Caco-2 (cell line): ENCODE results near the gene CRABP2. TPM values are rescaled to one million over a fixed set of nuclear protein-coding genes. Genes with fewer than 3 reads are reported as not detected.

Experiments used
- BruUV-seq: library from RNA; stranded (reverse); fragments of 400-500 nt; replicated peaks from 2 replicates; lab custom pipeline; 2021; lab: Mats Ljungman, UMichigan
- CTCF ChIA-PET: fragments of 300-600 bp; sonication (Branson Sonifier 250); formaldehyde crosslinking; loops from one replicate; lab custom pipeline; 2022; ENCODE audit warnings: antibody characterized with exemption; lab: Charles Lee
- POLR2A ChIA-PET: fragments of 300-600 bp; sonication (Branson Sonifier 250); formaldehyde crosslinking; loops from one replicate; lab custom pipeline; 2022; ENCODE audit warnings: antibody characterized with exemption; lab: Charles Lee
- DNase-seq, 2 experiments: peaks; one replicate each; pipeline versions ENCODE4 v3.0.0 to v3.0.0-alpha.2; 2020 to 2022
- H3K27me3 ChIP-seq: replicated peaks from 2 replicates; pipeline ENCODE4 v1.6.0; 2011; ENCODE audit warnings: low read length; ENCODE audit not compliant: control insufficient read depth, insufficient read depth
- H3K36me3 ChIP-seq: 2 replicates; pipeline ENCODE4 v1.5.1; 2011; ENCODE audit warnings: low read length; ENCODE audit not compliant: control insufficient read depth, insufficient read depth
- H3K4me1 ChIP-seq: fragments of 250-450 bp; sonication (Bioruptor Pico); 2 replicates; pipeline ENCODE4 v1.5.1; 2020; ENCODE audit warnings: mild to moderate bottlenecking
- H3K4me3 ChIP-seq: 2 replicates; pipeline ENCODE4 v1.5.1; 2011; ENCODE audit warnings: low read depth, mild to moderate bottlenecking, control low read depth, low read length
- H3K9me3 ChIP-seq: fragments of 250-450 bp; sonication (Bioruptor Pico); 2 replicates; pipeline ENCODE4 v1.5.1; 2020; ENCODE audit warnings: mild to moderate bottlenecking, moderate library complexity
- H3K27ac Mint-ChIP-seq: one replicate; pipeline ENCODE4 v1.8.0; 2022; ENCODE audit warnings: mixed read lengths; ENCODE audit not compliant: unreplicated experiment
- H3K27me3 Mint-ChIP-seq: one replicate; pipeline ENCODE4 v1.8.0; 2022; ENCODE audit warnings: mixed read lengths; ENCODE audit not compliant: insufficient read depth, unreplicated experiment
- H3K36me3 Mint-ChIP-seq: one replicate; pipeline ENCODE4 v1.8.0; 2022; ENCODE audit warnings: mild to moderate bottlenecking, mixed read lengths; ENCODE audit not compliant: insufficient read depth, unreplicated experiment
- H3K4me1 Mint-ChIP-seq: one replicate; pipeline ENCODE4 v1.8.0; 2022; ENCODE audit warnings: low read depth, mixed read lengths; ENCODE audit not compliant: unreplicated experiment
- H3K4me3 Mint-ChIP-seq: one replicate; pipeline ENCODE4 v1.8.0; 2022; ENCODE audit warnings: mild to moderate bottlenecking, moderate library complexity, mixed read lengths; ENCODE audit not compliant: unreplicated experiment
- H3K9me3 Mint-ChIP-seq: one replicate; pipeline ENCODE4 v1.8.0; 2022; ENCODE audit warnings: mixed read lengths; ENCODE audit not compliant: unreplicated experiment
- intact Hi-C: fragments of 100-400 bp; cut with micrococcal nuclease; formaldehyde crosslinking; loops from one replicate; pipeline ENCODE4 v1.10.0; 2022; ENCODE audit not compliant: unreplicated experiment
- total RNA-seq: library from RNA; stranded (reverse); gene quantifications from 2 replicates; pipeline ENCODE4 v1.2.3, GENCODE V29; 2022
- TF ChIP-seq, protein P1 (sequence below), 2 experiments: fragments of 200-600 bp in 1 of 2; IDR thresholded peaks; 1 replicate in 1 of 2; 2 replicates in 1 of 2; pipeline versions ENCODE4 v1.5.1 to v1.8.0; 2011 to 2022; ENCODE audit warnings: antibody characterized with exemption in 1 of 2, control low read depth in 1 of 2, inconsistent platforms in 1 of 2, low read depth in 1 of 2, low read length in 1 of 2, mild to moderate bottlenecking in 1 of 2, moderate library complexity in 1 of 2; ENCODE audit not compliant: insufficient read depth in 1 of 2, severe bottlenecking in 1 of 2, unreplicated experiment in 1 of 2

Gene CRABP2
- total RNA-seq, 1 experiment from 2014 or later = 27.1 TPM

GRCh38 chr1:156740741-156741480 is 35.5 kb upstream of the CRABP2 start, which contains the start of gene MRPL24:
Gene MRPL24 (minus strand): TSS chr1:156741088. CDS start chr1:156738704, 2,384 bp downstream.
- Histone ChIP-seq H3K9me3 (no peaks in the 10 kb centered on the region), H3K4me3 (peak within 1 kb of the TSS; percentile 62), H3K4me1 (peaks cover 16% of the 10 kb centered on the region), H3K27me3 (no peaks in the 10 kb centered on the region), H3K36me3 (peaks cover 12% of the 10 kb centered on the region)
- TF ChIP-seq, protein P1, sequence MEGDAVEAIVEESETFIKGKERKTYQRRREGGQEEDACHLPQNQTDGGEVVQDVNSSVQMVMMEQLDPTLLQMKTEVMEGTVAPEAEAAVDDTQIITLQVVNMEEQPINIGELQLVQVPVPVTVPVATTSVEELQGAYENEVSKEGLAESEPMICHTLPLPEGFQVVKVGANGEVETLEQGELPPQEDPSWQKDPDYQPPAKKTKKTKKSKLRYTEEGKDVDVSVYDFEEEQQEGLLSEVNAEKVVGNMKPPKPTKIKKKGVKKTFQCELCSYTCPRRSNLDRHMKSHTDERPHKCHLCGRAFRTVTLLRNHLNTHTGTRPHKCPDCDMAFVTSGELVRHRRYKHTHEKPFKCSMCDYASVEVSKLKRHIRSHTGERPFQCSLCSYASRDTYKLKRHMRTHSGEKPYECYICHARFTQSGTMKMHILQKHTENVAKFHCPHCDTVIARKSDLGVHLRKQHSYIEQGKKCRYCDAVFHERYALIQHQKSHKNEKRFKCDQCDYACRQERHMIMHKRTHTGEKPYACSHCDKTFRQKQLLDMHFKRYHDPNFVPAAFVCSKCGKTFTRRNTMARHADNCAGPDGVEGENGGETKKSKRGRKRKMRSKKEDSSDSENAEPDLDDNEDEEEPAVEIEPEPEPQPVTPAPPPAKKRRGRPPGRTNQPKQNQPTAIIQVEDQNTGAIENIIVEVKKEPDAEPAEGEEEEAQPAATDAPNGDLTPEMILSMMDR (IDR thresholded peaks at IDR 0.05; ENCODE audit: insufficient read depth in 1 of 2, low read depth in 1 of 2, low read length in 1 of 2, severe bottlenecking in 1 of 2, unreplicated experiment in 1 of 2) = no peak
- H3K36me3 Mint-ChIP-seq = peaks cover 65% of the 10 kb centered on the region
- ChIA-PET CTCF (interaction anchor here (0.5 to 2.2 kb wide), 12 partner anchors 11 to 187 kb away, joined by 3 to 32 read pairs (median 5); partner anchors contain the start of genes CRABP2, HDGF, ISG20L2 and METTL25B), POLR2A (interaction anchor here (0.5 to 2.6 kb wide), 12 partner anchors 9 to 305 kb away, joined by 3 to 108 read pairs (median 4); partner anchors contain the start of genes HDGF, ISG20L2, METTL25B and NES)
- H3K27ac Mint-ChIP-seq = peak within 1 kb of the TSS; percentile 98
- intact Hi-C loops = loop anchor here (1.0 kb wide), 2 partner anchors 13 to 26 kb away; partner anchors contain the start of genes ISG20L2, METTL25B and PRCC
- peak; percentile 97 to 99 for DNase-seq
- H3K9me3 Mint-ChIP-seq = no peaks in the 10 kb centered on the region
- H3K4me1 Mint-ChIP-seq = peaks cover 24% of the 10 kb centered on the region
- H3K4me3 Mint-ChIP-seq = peak within 1 kb of the TSS; percentile 100
- no TSS peak for BruUV-seq
- no peaks in the 10 kb centered on the region for H3K27me3 Mint-ChIP-seq

- H3K9me3 Mint-ChIP-seq = no peaks in the 10 kb centered on the region
- H3K36me3 ChIP-seq = peaks cover 9% of the 10 kb centered on the region
- TF ChIP-seq, protein P1 (IDR thresholded peaks at IDR 0.05; ENCODE audit: insufficient read depth in 1 of 2, low read depth in 1 of 2, low read length in 1 of 2, severe bottlenecking in 1 of 2, unreplicated experiment in 1 of 2) = no peak
- TSS peak; percentile 5 for BruUV-seq
- peaks cover 20% of the 10 kb centered on the region for H3K4me1 Mint-ChIP-seq
- peak overlapping the region; percentile 62 for H3K4me3 ChIP-seq
- peaks cover 59% of the 10 kb centered on the region for H3K36me3 Mint-ChIP-seq
- no peaks in the 10 kb centered on the region for H3K9me3 ChIP-seq
- POLR2A ChIA-PET = interaction anchor here (0.7 to 2.6 kb wide), 5 partner anchors 8 to 27 kb away, joined by 3 to 108 read pairs (median 26); partner anchors contain the start of genes HDGF, ISG20L2, METTL25B and PRCC
- H3K4me3 Mint-ChIP-seq = peak overlapping the region; percentile 100
- peak overlapping the region; percentile 98 for H3K27ac Mint-ChIP-seq
- intact Hi-C loops = no loop called here
- H3K4me1 ChIP-seq = peaks cover 11% of the 10 kb centered on the region
- H3K27me3 Mint-ChIP-seq = no peaks in the 10 kb centered on the region
- DNase-seq = no peak
- no peaks in the 10 kb centered on the region for H3K27me3 ChIP-seq
- CTCF ChIA-PET = interaction anchor here (1.2 to 2.2 kb wide), 6 partner anchors 11 to 188 kb away, joined by 3 to 32 read pairs (median 12); partner anchors contain the start of genes HDGF, ISG20L2 and METTL25B
Measured at GRCh38 chr1:156740237-156740740, 34.9 kb upstream of the CRABP2 start.

GRCh38 chr1:156738916-156739315 is 33.5 kb upstream of the CRABP2 start:
- POLR2A ChIA-PET = interaction anchor here (1.0 kb wide), 1 partner anchor 11 kb away, joined by 4 read pairs; the partner anchor contains the start of genes ISG20L2 and METTL25B
- CTCF ChIA-PET = no interaction called here
- Histone ChIP-seq H3K9me3 (no peaks in the 10 kb centered on the region), H3K4me1 (peaks cover 11% of the 10 kb centered on the region), H3K4me3 (no peak overlapping the region), H3K36me3 (peaks cover 5% of the 10 kb centered on the region), H3K27me3 (no peaks in the 10 kb centered on the region)
- no peaks in the 10 kb centered on the region for H3K9me3 Mint-ChIP-seq
- intact Hi-C loops = no loop called here
- peak overlapping the region; percentile 53 for H3K27ac Mint-ChIP-seq
- BruUV-seq = no TSS peak
- no peaks in the 10 kb centered on the region for H3K27me3 Mint-ChIP-seq
- no peak overlapping the region for H3K4me3 Mint-ChIP-seq
- no peak for DNase-seq
- H3K4me1 Mint-ChIP-seq = peaks cover 18% of the 10 kb centered on the region
- H3K36me3 Mint-ChIP-seq = peaks cover 45% of the 10 kb centered on the region
- TF ChIP-seq, protein P1 (IDR thresholded peaks at IDR 0.05; ENCODE audit: insufficient read depth in 1 of 2, low read depth in 1 of 2, low read length in 1 of 2, severe bottlenecking in 1 of 2, unreplicated experiment in 1 of 2) = no peak
